ENCODE measurements around the gene MMEL1. TPM values are rescaled to one million over a fixed set of nuclear protein-coding genes. Genes with fewer than 3 reads are reported as not detected.

The MMEL1 gene
- total and polyA plus RNA-seq, 2 donors (not counting 3 experiments of a cell fraction or from before 2014, with no cell fraction given) = 1.1 to 1.2 TPM

- Histone ChIP-seq H3K79me2 (ENCODE audit: control insufficient read depth, insufficient read depth, low read length) (no peaks in the 10 kb centered on the region), H3K27me3 (ENCODE audit: control insufficient read depth in 2 of 2, insufficient read depth in 2 of 2, low read length in 2 of 2) (no peaks in the 10 kb centered on the region), H3K9me3 (replicated peaks; ENCODE audit: control insufficient read depth, insufficient read depth, low read length) (no peaks in the 10 kb centered on the region), H4K20me1 (replicated peaks; ENCODE audit: control insufficient read depth, extremely low read depth, insufficient read depth, low read length) (no peaks in the 10 kb centered on the region), H3K4me1 (ENCODE audit: control insufficient read depth, extremely low read depth, insufficient read depth, low read length) (peaks cover 8% of the 10 kb centered on the region), H3K36me3 (ENCODE audit: control insufficient read depth in 2 of 2, extremely low read depth in 1 of 2, insufficient read depth in 2 of 2, low read length in 2 of 2) (peaks cover 3% of the 10 kb centered on the region in 2 experiments), H3K9ac (replicated peaks; ENCODE audit: extremely low read depth, insufficient read depth, low read length) (no peak overlapping the region), H3K4me3 (replicated peaks in 1 of 3; ENCODE audit: insufficient read depth in 1 of 3, low read depth in 1 of 3, low read length in 3 of 3) (peak overlapping the region in 2 of 3 experiments; percentile 24 to 48), H2AFZ (ENCODE audit: low read depth, low read length) (peak overlapping the region; percentile 94), H3K9me1 (replicated peaks; ENCODE audit: control insufficient read depth, extremely low read depth, insufficient read depth, low read length) (no peaks in the 10 kb centered on the region), H3K4me2 (ENCODE audit: insufficient read depth, low read length) (peak overlapping the region; percentile 37), H3K27ac (ENCODE audit: insufficient read depth, low read depth, low read length) (no peak overlapping the region)
- DNase-seq (ENCODE audit: low read depth, low spot score) (peak; percentile 56), FAIRE-seq (peak; percentile 82)
- intact Hi-C loops (cut with micrococcal nuclease) = no loop called here
- dilution Hi-C loops (cut with MboI; ENCODE audit: extremely low pct_ligation_motif_present, low sequenced_read_pairs) = no loop called here
- POLR2A ChIA-PET = no interaction called here
- TF ChIP-seq CTCF (IDR thresholded peaks at IDR 0.05; ENCODE audit: extremely low read depth in 1 of 2, insufficient read depth in 1 of 2, low read depth in 1 of 2, low read length in 2 of 2) (no peak), POLR2A (IDR thresholded peaks at IDR 0.05; ENCODE audit: low read depth, low read length) (no peak), FOS (IDR thresholded peaks at IDR 0.05; ENCODE audit: borderline replicate concordance, insufficient read depth, low read length) (no peak), EZH2 (IDR thresholded peaks at IDR 0.05; ENCODE audit: borderline replicate concordance, low read depth, low read length, severe bottlenecking) (no peak), JUN (IDR thresholded peaks at IDR 0.05; ENCODE audit: borderline replicate concordance, insufficient read depth, insufficient read length, low read depth) (no peak), MYC (IDR thresholded peaks at IDR 0.05; ENCODE audit: low read depth, low read length) (no peak)
- TF ChIP-seq, protein P1, sequence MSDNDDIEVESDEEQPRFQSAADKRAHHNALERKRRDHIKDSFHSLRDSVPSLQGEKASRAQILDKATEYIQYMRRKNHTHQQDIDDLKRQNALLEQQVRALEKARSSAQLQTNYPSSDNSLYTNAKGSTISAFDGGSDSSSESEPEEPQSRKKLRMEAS (IDR thresholded peaks at IDR 0.05; ENCODE audit: insufficient read depth, insufficient read length) = no peak
- BruUV-seq (replicated peaks) = no TSS peak
- CTCF ChIA-PET = no interaction called here
These were observed 38.7 kb downstream of the MMEL1 start for GRCh38 chr1:2594001-2594640.

Measured in endothelial cell of umbilical vein (primary cell).